Liver (tissue), 9 donors: ENCODE data around the gene ITPA. TPM values are rescaled to one million over a fixed set of nuclear protein-coding genes. Genes with fewer than 3 reads are reported as not detected.

Experiments
- DNase-seq: peaks from one replicate; pipeline ENCODE4 v3.0.0-alpha.2; 2017; ENCODE audit warnings: low spot score
- H3K27ac ChIP-seq, 2 donors: one replicate each; pipeline ENCODE4 v1.7.0; 2013; ENCODE audit warnings: inconsistent platforms in 2 of 2, low read length in 2 of 2, control low read depth in 1 of 2, low read depth in 1 of 2, mild to moderate bottlenecking in 1 of 2
- H3K27me3 ChIP-seq, 4 donors: one replicate each; pipeline versions ENCODE4 v1.6.1 to v1.7.0; 2013; ENCODE audit warnings: low read length in 3 of 4, inconsistent platforms in 1 of 4, mild to moderate bottlenecking in 1 of 4, moderate library complexity in 1 of 4; ENCODE audit not compliant: control insufficient read depth in 4 of 4, insufficient read depth in 4 of 4
- H3K36me3 ChIP-seq, 4 donors: one replicate each; pipeline versions ENCODE4 v1.6.1 to v1.7.0; 2013; ENCODE audit warnings: low read length in 3 of 4, mild to moderate bottlenecking in 3 of 4, low read depth in 1 of 4, moderate library complexity in 1 of 4; ENCODE audit not compliant: control insufficient read depth in 4 of 4, insufficient read depth in 3 of 4
- H3K4me1 ChIP-seq, 4 donors: one replicate each; pipeline versions ENCODE4 v1.6.1 to v1.7.0; 2013; ENCODE audit warnings: low read length in 3 of 4, mild to moderate bottlenecking in 3 of 4, moderate library complexity in 1 of 4; ENCODE audit not compliant: control insufficient read depth in 4 of 4, insufficient read depth in 4 of 4
- H3K4me3 ChIP-seq, 3 donors: one replicate each; pipeline versions ENCODE4 v1.6.1 to v1.7.0; 2013; ENCODE audit warnings: low read length in 3 of 3, control low read depth in 1 of 3, low read depth in 1 of 3, mild to moderate bottlenecking in 1 of 3
- H3K9ac ChIP-seq, 2 donors: one replicate each; pipeline ENCODE4 v1.7.0; 2013; ENCODE audit warnings: low read length in 2 of 2, mild to moderate bottlenecking in 2 of 2, moderate library complexity in 2 of 2, control low read depth in 1 of 2, low read depth in 1 of 2
- H3K9me3 ChIP-seq, 4 donors: one replicate each; pipeline versions ENCODE4 v1.6.1 to v1.7.0; 2013; ENCODE audit warnings: low read length in 3 of 4; ENCODE audit not compliant: control insufficient read depth in 4 of 4
- ATF3 ChIP-seq: IDR thresholded peaks from 2 replicates; pipeline ENCODE4 v1.6.1; 2016; ENCODE audit warnings: antibody characterized with exemption
- CTCF ChIP-seq: fragments of 150-350 bp; IDR thresholded peaks from 2 replicates; pipeline ENCODE4 v1.5.1; 2017; ENCODE audit warnings: improper control_type of control experiment, low read depth, low read length; ENCODE audit not compliant: missing input control
- EGR1 ChIP-seq, 2 donors: IDR thresholded peaks; 2 replicates each; pipeline ENCODE4 v1.6.1; 2016 to 2018; ENCODE audit warnings: antibody characterized with exemption in 2 of 2, low read depth in 2 of 2
- FOXA1 ChIP-seq: IDR thresholded peaks from 2 replicates; pipeline ENCODE4 v1.6.1; 2016; ENCODE audit warnings: antibody characterized with exemption
- FOXA2 ChIP-seq: IDR thresholded peaks from 2 replicates; pipeline ENCODE4 v1.6.1; 2016; ENCODE audit warnings: antibody characterized with exemption
- GABPA ChIP-seq, 2 donors: IDR thresholded peaks in 1 of 2; conservative IDR thresholded peaks in 1 of 2; 2 replicates each; pipeline ENCODE4 v1.6.1; 2016; ENCODE audit warnings: antibody characterized with exemption in 2 of 2, mild to moderate bottlenecking in 1 of 2, moderate library complexity in 1 of 2
- HNF4A ChIP-seq, 2 donors: conservative IDR thresholded peaks; 2 replicates each; pipeline ENCODE4 v1.6.1; 2016; ENCODE audit warnings: antibody characterized with exemption in 2 of 2, mild to moderate bottlenecking in 2 of 2
- HNF4G ChIP-seq: IDR thresholded peaks from 2 replicates; pipeline ENCODE4 v1.6.1; 2016; ENCODE audit warnings: antibody characterized with exemption
- JUND ChIP-seq, 2 donors: IDR thresholded peaks; 2 replicates each; pipeline ENCODE4 v1.6.1; 2016; ENCODE audit warnings: antibody characterized with exemption in 2 of 2
- MAX ChIP-seq: IDR thresholded peaks from 2 replicates; pipeline ENCODE4 v1.6.1; 2016; ENCODE audit warnings: antibody characterized with exemption
- NR2F2 ChIP-seq: IDR thresholded peaks from 2 replicates; pipeline ENCODE4 v1.6.1; 2016; ENCODE audit warnings: antibody characterized with exemption
- RAD21 ChIP-seq, 2 donors: IDR thresholded peaks; 2 replicates each; pipeline ENCODE4 v1.6.1; 2016; ENCODE audit warnings: antibody characterized with exemption in 2 of 2, mild to moderate bottlenecking in 2 of 2
- RXRA ChIP-seq, 2 donors: IDR thresholded peaks; 2 replicates each; pipeline ENCODE4 v1.6.1; 2017 to 2018; ENCODE audit warnings: antibody characterized with exemption in 2 of 2, mild to moderate bottlenecking in 1 of 2
- SP1 ChIP-seq: IDR thresholded peaks from 2 replicates; pipeline ENCODE4 v1.6.1; 2018; ENCODE audit warnings: antibody characterized with exemption, mild to moderate bottlenecking
- TAF1 ChIP-seq: conservative IDR thresholded peaks from 2 replicates; pipeline ENCODE4 v1.6.1; 2016; ENCODE audit warnings: antibody characterized with exemption, mild to moderate bottlenecking
- YY1 ChIP-seq: IDR thresholded peaks from 2 replicates; pipeline ENCODE4 v1.6.1; 2016; ENCODE audit warnings: antibody characterized with exemption, mild to moderate bottlenecking
- WGBS: extraction: QIAGEN DNeasy Blood & Tissue Kit; methylation state at CpG from one replicate; pipeline ENCODE4 v1.1.7; 2013; 5-methylcytosine and 5-hydroxymethylcytosine counted together
- polyA plus RNA-seq, 2 donors: library from polyadenylated mRNA; stranded (reverse) in 1 of 2; unstranded in 1 of 2; fragments of 200-250 nt in 1 of 2; fragments of >200 nt in 1 of 2; fragmentation: Nextera tagmentation in 1 of 2; extraction: Ambion mirVana in 1 of 2; gene quantifications; one replicate each; pipeline versions ENCODE4 v1.2.1 to v1.2.3, GENCODE V29; 2013 to 2015
- total RNA-seq, 2 donors: library from RNA; depleted of rRNA; stranded (reverse); fragments of >200 nt; gene quantifications; one replicate each; pipeline ENCODE4 v1.2.3, GENCODE V29; 2014
- TF ChIP-seq, protein P1 (sequence below): IDR thresholded peaks from 2 replicates; pipeline ENCODE4 v1.6.1; 2016; ENCODE audit warnings: antibody characterized with exemption
- TF ChIP-seq, protein P2 (sequence below): IDR thresholded peaks from 2 replicates; pipeline ENCODE4 v1.6.1; 2016; ENCODE audit warnings: antibody characterized with exemption, mild to moderate bottlenecking
- donor health status: healthy.
- donor health status: healthy.
- donor health status: healthy.
- donor health status: healthy.
- donor health status: healthy.

Gene ITPA
- total and polyA plus RNA-seq, 4 donors, result 14.4 to 39.8 (median 19.7) TPM

GRCh38 chr20:3245711-3246110, 36.4 kb downstream of the ITPA start:
- no peak overlapping the region for H3K9ac ChIP-seq
- no peak for TF ChIP-seq FOXA2
- no peak for TF ChIP-seq HNF4A (conservative IDR thresholded peaks at IDR 0.05)
- TF ChIP-seq MAX, result no peak
- no peak for TF ChIP-seq NR2F2
- no peak for TF ChIP-seq JUND (IDR thresholded peaks at IDR 0.05)
- TF ChIP-seq, protein P1, sequence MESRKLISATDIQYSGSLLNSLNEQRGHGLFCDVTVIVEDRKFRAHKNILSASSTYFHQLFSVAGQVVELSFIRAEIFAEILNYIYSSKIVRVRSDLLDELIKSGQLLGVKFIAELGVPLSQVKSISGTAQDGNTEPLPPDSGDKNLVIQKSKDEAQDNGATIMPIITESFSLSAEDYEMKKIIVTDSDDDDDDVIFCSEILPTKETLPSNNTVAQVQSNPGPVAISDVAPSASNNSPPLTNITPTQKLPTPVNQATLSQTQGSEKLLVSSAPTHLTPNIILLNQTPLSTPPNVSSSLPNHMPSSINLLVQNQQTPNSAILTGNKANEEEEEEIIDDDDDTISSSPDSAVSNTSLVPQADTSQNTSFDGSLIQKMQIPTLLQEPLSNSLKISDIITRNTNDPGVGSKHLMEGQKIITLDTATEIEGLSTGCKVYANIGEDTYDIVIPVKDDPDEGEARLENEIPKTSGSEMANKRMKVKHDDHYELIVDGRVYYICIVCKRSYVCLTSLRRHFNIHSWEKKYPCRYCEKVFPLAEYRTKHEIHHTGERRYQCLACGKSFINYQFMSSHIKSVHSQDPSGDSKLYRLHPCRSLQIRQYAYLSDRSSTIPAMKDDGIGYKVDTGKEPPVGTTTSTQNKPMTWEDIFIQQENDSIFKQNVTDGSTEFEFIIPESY, result no peak
- TF ChIP-seq HNF4G, result no peak
- no peak for TF ChIP-seq RXRA (IDR thresholded peaks at IDR 0.05)
- TF ChIP-seq, protein P2, sequence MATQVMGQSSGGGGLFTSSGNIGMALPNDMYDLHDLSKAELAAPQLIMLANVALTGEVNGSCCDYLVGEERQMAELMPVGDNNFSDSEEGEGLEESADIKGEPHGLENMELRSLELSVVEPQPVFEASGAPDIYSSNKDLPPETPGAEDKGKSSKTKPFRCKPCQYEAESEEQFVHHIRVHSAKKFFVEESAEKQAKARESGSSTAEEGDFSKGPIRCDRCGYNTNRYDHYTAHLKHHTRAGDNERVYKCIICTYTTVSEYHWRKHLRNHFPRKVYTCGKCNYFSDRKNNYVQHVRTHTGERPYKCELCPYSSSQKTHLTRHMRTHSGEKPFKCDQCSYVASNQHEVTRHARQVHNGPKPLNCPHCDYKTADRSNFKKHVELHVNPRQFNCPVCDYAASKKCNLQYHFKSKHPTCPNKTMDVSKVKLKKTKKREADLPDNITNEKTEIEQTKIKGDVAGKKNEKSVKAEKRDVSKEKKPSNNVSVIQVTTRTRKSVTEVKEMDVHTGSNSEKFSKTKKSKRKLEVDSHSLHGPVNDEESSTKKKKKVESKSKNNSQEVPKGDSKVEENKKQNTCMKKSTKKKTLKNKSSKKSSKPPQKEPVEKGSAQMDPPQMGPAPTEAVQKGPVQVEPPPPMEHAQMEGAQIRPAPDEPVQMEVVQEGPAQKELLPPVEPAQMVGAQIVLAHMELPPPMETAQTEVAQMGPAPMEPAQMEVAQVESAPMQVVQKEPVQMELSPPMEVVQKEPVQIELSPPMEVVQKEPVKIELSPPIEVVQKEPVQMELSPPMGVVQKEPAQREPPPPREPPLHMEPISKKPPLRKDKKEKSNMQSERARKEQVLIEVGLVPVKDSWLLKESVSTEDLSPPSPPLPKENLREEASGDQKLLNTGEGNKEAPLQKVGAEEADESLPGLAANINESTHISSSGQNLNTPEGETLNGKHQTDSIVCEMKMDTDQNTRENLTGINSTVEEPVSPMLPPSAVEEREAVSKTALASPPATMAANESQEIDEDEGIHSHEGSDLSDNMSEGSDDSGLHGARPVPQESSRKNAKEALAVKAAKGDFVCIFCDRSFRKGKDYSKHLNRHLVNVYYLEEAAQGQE, result no peak
- no peak for TF ChIP-seq RAD21 (IDR thresholded peaks at IDR 0.05)
- TF ChIP-seq GABPA (IDR thresholded peaks at IDR 0.05 in 1 of 2, conservative IDR thresholded peaks at IDR 0.05 in 1 of 2), result no peak
- TF ChIP-seq FOXA1, result no peak
- TF ChIP-seq TAF1, result no peak
- no peak for TF ChIP-seq EGR1 (IDR thresholded peaks at IDR 0.05; ENCODE audit: low read depth in 2 of 2)
- no peak for TF ChIP-seq SP1
- no peak for TF ChIP-seq ATF3
- TF ChIP-seq YY1, result no peak
- TF ChIP-seq CTCF, result no peak
- no peaks in the 10 kb centered on the region for H3K36me3 ChIP-seq
- H3K4me3 ChIP-seq, result no peak overlapping the region
- peaks cover 0 to 7% (median 3%) of the 10 kb centered on the region in 4 donors for H3K4me1 ChIP-seq
- no peak overlapping the region for H3K27ac ChIP-seq
- H3K27me3 ChIP-seq, result peaks cover 0 to 2% (median 0%) of the 10 kb centered on the region in 4 donors
- DNase-seq, result no peak
- no peaks in the 10 kb centered on the region for H3K9me3 ChIP-seq
- 62% methylated on average over 4 of the region's 4 CpGs for WGBS
